Adrenal gland (tissue), 12 donors: ENCODE measurements around the gene GRIP1. TPM values are rescaled to one million over a fixed set of nuclear protein-coding genes. Genes with fewer than 3 reads are reported as not detected.

Experiments used
- DNase-seq, 7 donors: peaks; one replicate each; pipeline ENCODE4 v3.0.0-alpha.2; 2019 to 2020
- H3K27ac ChIP-seq, 5 donors: fragments of 200-600 bp; sonication (generic) in 4 of 5; 1 replicate in 3 of 5; 2 replicates in 2 of 5; pipeline versions ENCODE4 v1.5.1 to v1.8.0; 2016 to 2020; ENCODE audit warnings: mild to moderate bottlenecking in 1 of 5
- H3K27me3 ChIP-seq: fragments of 200-600 bp; 2 replicates; pipeline ENCODE4 v1.8.0; 2021
- H3K36me3 ChIP-seq, 2 donors: fragments of 200-600 bp; replicated peaks in 1 of 2; 1 replicate in 1 of 2; 2 replicates in 1 of 2; pipeline versions ENCODE4 v1.5.1 to v1.8.0; 2018 to 2022
- H3K4me1 ChIP-seq, 2 donors: fragments of 200-600 bp; replicated peaks in 1 of 2; 1 replicate in 1 of 2; 2 replicates in 1 of 2; pipeline versions ENCODE4 v1.5.1 to v1.8.0; 2018 to 2021
- H3K4me3 ChIP-seq, 4 donors: fragments of 200-600 bp; sonication (generic) in 3 of 4; one replicate each; pipeline ENCODE4 v1.5.1; 2016 to 2018
- H3K9me3 ChIP-seq, 3 donors: fragments of 200-600 bp; sonication (generic) in 1 of 3; replicated peaks in 1 of 3; 1 replicate in 2 of 3; 2 replicates in 1 of 3; pipeline versions ENCODE4 v1.5.1 to v1.8.0; 2016 to 2021
- POLR2A ChIP-seq, 2 donors: fragments of 450-650 bp; IDR thresholded peaks; one replicate each; pipeline ENCODE4 v1.6.1; 2017; ENCODE audit warnings: antibody characterized with exemption in 2 of 2, mild to moderate bottlenecking in 2 of 2, moderate library complexity in 1 of 2
- WGBS, 4 donors: extraction: QIAGEN DNeasy Blood & Tissue Kit in 2 of 4; methylation state at CpG; one replicate each; pipeline versions ENCODE4 v1.1.5 to v1.1.7; 2013 to 2017; 5-methylcytosine and 5-hydroxymethylcytosine counted together
- intact Hi-C, 2 donors: fragments of 100-400 bp; cut with DNase I; formaldehyde crosslinking; loops; one replicate each; pipeline versions ENCODE4 v1.14.1 to v1.15.0; 2022 to 2023
- polyA plus RNA-seq, 3 donors: library from polyadenylated mRNA; stranded (reverse); fragments of 200-250 nt in 2 of 3; fragments of 350-450 nt in 1 of 3; fragmentation: Illumina TruSeq in 1 of 3; extraction: RNeasy Lipid Tissue Mini Kit (QIAGEN cat#74804) in 1 of 3; gene quantifications; one replicate each; pipeline ENCODE4 v1.2.3, GENCODE V29; 2013 to 2014
- total RNA-seq, 9 donors: library from RNA; depleted of rRNA in 4 of 9; stranded (reverse); fragments of >200 nt in 4 of 9; fragments of 120-200 nt in 1 of 9; fragmentation: NEBNext Ultra II Directional in 1 of 9; extraction: Animal tissue kit (Norgen Biotek cat#: 25700) in 1 of 9; gene quantifications; one replicate each; pipeline versions ENCODE4 v1.1.0 to v1.2.4, GENCODE V29; 2013 to 2023
- TF ChIP-seq, protein P1 (sequence below), 6 experiments: fragments of 450-650 bp in 4 of 6; fragments of 200-600 bp in 2 of 6; sonication (generic) in 1 of 6; IDR thresholded peaks; 1 replicate in 5 of 6; 2 replicates in 1 of 6; pipeline versions ENCODE4 v1.5.1 to v1.8.0; 2016 to 2021; ENCODE audit warnings: antibody characterized with exemption in 6 of 6, mild to moderate bottlenecking in 2 of 6, moderate library complexity in 1 of 6
- donor health status: healthy with polysubstance abuse.
- donor health status: Bipolar disorder and iron deficiency.
- donor health status: DM: yes; HTN: yes; CAD: no.
- donor health status: DM: no; HTN: no; CAD: no.
- donor health status: DM: no; HTN: no; CAD: no.
- donor health status: DM: yes; HTN: yes; CAD: no.

The GRIP1 gene
- total and polyA plus RNA-seq, 12 donors, result 0.54 to 10.8 (median 2.4) TPM

DNA sequence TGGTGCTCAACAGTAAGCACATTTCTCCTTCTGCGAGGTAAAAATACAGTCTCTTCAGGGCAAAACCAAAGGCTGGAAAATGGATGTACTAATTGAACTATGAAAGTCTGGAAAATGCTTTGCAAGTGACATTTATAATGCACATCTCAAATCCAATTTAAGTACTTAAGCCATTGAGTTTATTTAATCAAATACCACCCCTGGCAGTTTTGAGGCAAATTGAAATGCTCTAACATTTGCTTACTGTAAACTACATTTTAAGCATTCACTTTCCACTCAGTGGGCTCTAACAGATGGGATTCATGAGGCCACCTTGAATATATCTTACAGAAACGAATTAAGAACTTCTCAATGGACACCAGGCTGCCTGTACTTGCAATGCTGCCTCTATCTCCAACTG, 306.9 kb downstream of the GRIP1 start:
- intact Hi-C loops, result no loop called here
- 68 to 89% (median 80%) methylated on average over 2 of the region's 2 CpGs for WGBS, 4 donors
- Histone ChIP-seq H3K36me3 (no peaks in the 10 kb centered on the region), H3K27ac (no peak overlapping the region), H3K4me3 (no peak overlapping the region), H3K27me3 (no peaks in the 10 kb centered on the region), H3K9me3 (no peaks in the 10 kb centered on the region), H3K4me1 (no peaks in the 10 kb centered on the region)
- TF ChIP-seq, protein P1, sequence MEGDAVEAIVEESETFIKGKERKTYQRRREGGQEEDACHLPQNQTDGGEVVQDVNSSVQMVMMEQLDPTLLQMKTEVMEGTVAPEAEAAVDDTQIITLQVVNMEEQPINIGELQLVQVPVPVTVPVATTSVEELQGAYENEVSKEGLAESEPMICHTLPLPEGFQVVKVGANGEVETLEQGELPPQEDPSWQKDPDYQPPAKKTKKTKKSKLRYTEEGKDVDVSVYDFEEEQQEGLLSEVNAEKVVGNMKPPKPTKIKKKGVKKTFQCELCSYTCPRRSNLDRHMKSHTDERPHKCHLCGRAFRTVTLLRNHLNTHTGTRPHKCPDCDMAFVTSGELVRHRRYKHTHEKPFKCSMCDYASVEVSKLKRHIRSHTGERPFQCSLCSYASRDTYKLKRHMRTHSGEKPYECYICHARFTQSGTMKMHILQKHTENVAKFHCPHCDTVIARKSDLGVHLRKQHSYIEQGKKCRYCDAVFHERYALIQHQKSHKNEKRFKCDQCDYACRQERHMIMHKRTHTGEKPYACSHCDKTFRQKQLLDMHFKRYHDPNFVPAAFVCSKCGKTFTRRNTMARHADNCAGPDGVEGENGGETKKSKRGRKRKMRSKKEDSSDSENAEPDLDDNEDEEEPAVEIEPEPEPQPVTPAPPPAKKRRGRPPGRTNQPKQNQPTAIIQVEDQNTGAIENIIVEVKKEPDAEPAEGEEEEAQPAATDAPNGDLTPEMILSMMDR (IDR thresholded peaks at IDR 0.05), result no peak
- no peak for TF ChIP-seq POLR2A (IDR thresholded peaks at IDR 0.05)
- no peak for DNase-seq

- 62 to 68% (median 66%) methylated on average over 3 of the region's 3 CpGs for WGBS, 4 donors
- Histone ChIP-seq H3K4me1 (no peaks in the 10 kb centered on the region), H3K36me3 (no peaks in the 10 kb centered on the region), H3K9me3 (no peaks in the 10 kb centered on the region), H3K27me3 (no peaks in the 10 kb centered on the region), H3K4me3 (no peak overlapping the region), H3K27ac (no peak overlapping the region)
- intact Hi-C loops, result no loop called here
- no peak for DNase-seq
- TF ChIP-seq POLR2A (IDR thresholded peaks at IDR 0.05), result no peak
- TF ChIP-seq, protein P1 (IDR thresholded peaks at IDR 0.05), result no peak
These were observed 311.7 kb downstream of the GRIP1 start for GRCh38 chr12:66367015-66367667.

DNA sequence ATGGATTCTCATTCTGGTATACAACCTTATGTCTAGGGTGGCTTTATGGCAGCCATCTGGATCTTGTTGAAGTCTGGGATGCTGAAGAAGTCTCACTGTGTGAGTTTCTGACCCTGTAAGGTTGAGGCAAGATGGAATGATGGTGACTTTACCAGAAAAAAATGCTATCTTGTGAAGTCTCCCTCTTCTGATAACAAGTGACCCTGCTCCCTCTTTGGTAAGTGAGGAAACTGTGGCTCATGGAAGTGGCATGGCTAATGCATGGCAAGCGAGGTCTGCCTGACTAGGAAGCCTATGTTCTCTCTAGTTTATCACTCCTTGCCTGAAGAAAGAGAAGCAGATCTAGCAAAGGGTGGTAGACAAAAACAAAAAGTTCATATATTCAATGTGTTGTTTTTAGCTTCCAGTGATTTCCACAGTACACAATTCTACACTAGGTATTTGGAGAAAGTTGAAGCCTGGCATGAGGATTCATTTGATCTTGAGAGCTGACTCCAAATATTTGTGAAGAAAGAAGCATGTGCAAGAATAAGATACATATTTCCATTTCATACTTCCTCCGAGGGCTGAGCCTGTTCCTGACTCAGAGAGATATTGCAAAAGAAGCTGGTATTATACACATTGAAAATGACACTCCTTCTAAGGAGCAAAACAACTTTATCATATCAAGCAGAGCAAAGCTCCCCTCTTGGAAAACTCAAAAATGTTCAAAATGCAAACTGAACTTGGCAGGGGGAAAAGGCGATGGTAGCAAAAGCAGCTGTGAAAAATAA, 313.0 kb downstream of the GRIP1 start:
- intact Hi-C loops, result no loop called here
- Histone ChIP-seq H3K4me3 (no peak overlapping the region), H3K36me3 (no peaks in the 10 kb centered on the region), H3K27ac (no peak overlapping the region), H3K9me3 (no peaks in the 10 kb centered on the region), H3K4me1 (no peaks in the 10 kb centered on the region), H3K27me3 (no peaks in the 10 kb centered on the region)
- TF ChIP-seq, protein P1 (IDR thresholded peaks at IDR 0.05), result no peak
- TF ChIP-seq POLR2A (IDR thresholded peaks at IDR 0.05), result no peak
- DNase-seq, result no peak
- WGBS, 4 donors, result 73 to 78% (median 74%) methylated on average over 3 of the region's 3 CpGs

- Histone ChIP-seq H3K9me3 (no peaks in the 10 kb centered on the region), H3K36me3 (no peaks in the 10 kb centered on the region), H3K27me3 (no peaks in the 10 kb centered on the region), H3K4me1 (no peaks in the 10 kb centered on the region), H3K4me3 (no peak overlapping the region), H3K27ac (no peak overlapping the region)
- intact Hi-C loops, result no loop called here
- TF ChIP-seq, protein P1 (IDR thresholded peaks at IDR 0.05), result no peak
- no peak for TF ChIP-seq POLR2A (IDR thresholded peaks at IDR 0.05)
- 88 to 92% (median 90%) methylated on average over 4 of the region's 4 CpGs for WGBS, 4 donors
- no peak for DNase-seq
These were observed 317.2 kb downstream of the GRIP1 start for GRCh38 chr12:66361703-66362102.
